Hepatocyte (in vitro differentiated cells): ENCODE measurements around the gene ERBB4. TPM values are rescaled to one million over a fixed set of nuclear protein-coding genes. Genes with fewer than 3 reads are reported as not detected.

Source experiments
- DNase-seq: peaks from one replicate; pipeline ENCODE4 v3.0.0-alpha.2; 2016; ENCODE audit warnings: low spot score
- H2AFZ ChIP-seq: fragments of 200-600 bp; sonication (generic); 2 replicates; pipeline ENCODE4 v1.6.0; 2016; ENCODE audit warnings: antibody characterized with exemption, mild to moderate bottlenecking
- H3K27ac ChIP-seq: fragments of 200-600 bp; sonication (generic); 2 replicates; pipeline ENCODE4 v1.5.1; 2016; ENCODE audit warnings: mild to moderate bottlenecking
- H3K27me3 ChIP-seq: fragments of 200-600 bp; sonication (generic); 2 replicates; pipeline ENCODE4 v1.6.1; 2016
- H3K36me3 ChIP-seq: fragments of 200-600 bp; sonication (generic); replicated peaks from 2 replicates; pipeline ENCODE4 v1.5.1; 2016; ENCODE audit warnings: low read depth; ENCODE audit not compliant: insufficient read depth
- H3K4me1 ChIP-seq: fragments of 200-600 bp; sonication (generic); 2 replicates; pipeline ENCODE4 v1.5.1; 2016; ENCODE audit warnings: mild to moderate bottlenecking, moderate library complexity; ENCODE audit not compliant: insufficient read depth
- H3K4me2 ChIP-seq: fragments of 200-600 bp; sonication (generic); 2 replicates; pipeline ENCODE4 v1.6.0; 2016
- H3K4me3 ChIP-seq: fragments of 200-600 bp; sonication (generic); 2 replicates; pipeline ENCODE4 v1.5.1; 2016; ENCODE audit warnings: mild to moderate bottlenecking
- H3K79me2 ChIP-seq: fragments of 200-600 bp; sonication (generic); 2 replicates; pipeline ENCODE4 v1.6.0; 2017; ENCODE audit warnings: mild to moderate bottlenecking
- H3K9me2 ChIP-seq: fragments of 200-600 bp; sonication (generic); replicated peaks from 2 replicates; pipeline ENCODE4 v1.6.0; 2017; ENCODE audit warnings: mild to moderate bottlenecking; ENCODE audit not compliant: insufficient read depth
- H3K9me3 ChIP-seq: fragments of 200-600 bp; sonication (generic); 2 replicates; pipeline ENCODE4 v1.5.1; 2016; ENCODE audit warnings: low read depth, mild to moderate bottlenecking
- H4K20me1 ChIP-seq: fragments of 200-600 bp; sonication (generic); 2 replicates; pipeline ENCODE4 v1.6.0; 2016; ENCODE audit warnings: mild to moderate bottlenecking; ENCODE audit not compliant: insufficient read depth, poor library complexity, severe bottlenecking
- CTCF ChIP-seq: fragments of 200-600 bp; sonication (generic); IDR thresholded peaks from 2 replicates; pipeline ENCODE4 v1.5.1; 2016; ENCODE audit warnings: antibody characterized with exemption, mild to moderate bottlenecking; ENCODE audit not compliant: poor library complexity
- EZH2 ChIP-seq: fragments of 200-600 bp; sonication (generic); IDR thresholded peaks from 2 replicates; pipeline ENCODE4 v1.6.1; 2016; ENCODE audit warnings: antibody characterized with exemption, mild to moderate bottlenecking, borderline replicate concordance
- EZH2phosphoT487 ChIP-seq: fragments of 200-600 bp; sonication (generic); IDR thresholded peaks from one replicate; pipeline ENCODE4 v1.6.1; 2018; ENCODE audit warnings: antibody characterized with exemption, mild to moderate bottlenecking, low read depth, moderate library complexity; ENCODE audit not compliant: unreplicated experiment, severe bottlenecking
- WGBS: methylation state at CpG from one replicate; pipeline ENCODE4 v1.1.6; 2016; ENCODE audit warnings: low lambda C conversion rate; ENCODE audit errors: missing lambda C conversion rate; 5-methylcytosine and 5-hydroxymethylcytosine counted together
- polyA plus RNA-seq: library from polyadenylated mRNA; unstranded; fragments of >200 nt; fragmentation: Nextera tagmentation; extraction: Ambion mirVana; gene quantifications from 2 replicates; pipeline ENCODE4 v1.2.1, GENCODE V29; 2016
- total RNA-seq: library from RNA; depleted of rRNA; stranded (reverse); fragments of >200 nt; gene quantifications from 2 replicates; pipeline ENCODE4 v1.2.3, GENCODE V29; 2014

Gene ERBB4
- total and polyA plus RNA-seq, 2 experiments from 2014 or later: 3.4 to 3.9 TPM

GRCh38 chr2:212228743-212229171, 309.8 kb downstream of the ERBB4 start:
- Histone ChIP-seq H3K79me2 (no peaks in the 10 kb centered on the region), H2AFZ (no peak overlapping the region), H3K27me3 (no peaks in the 10 kb centered on the region), H3K4me2 (no peak overlapping the region), H3K36me3 (no peaks in the 10 kb centered on the region), H3K9me2 (no peaks in the 10 kb centered on the region), H3K4me1 (no peaks in the 10 kb centered on the region), H3K9me3 (no peaks in the 10 kb centered on the region), H3K4me3 (no peak overlapping the region), H4K20me1 (no peaks in the 10 kb centered on the region), H3K27ac (no peak overlapping the region)
- TF ChIP-seq EZH2phosphoT487 (no peak), CTCF (no peak), EZH2 (no peak)
- DNase-seq: no peak
- WGBS: 49% methylated on average over 2 of the region's 2 CpGs

GRCh38 chr2:212227755-212228154, 310.8 kb downstream of the ERBB4 start:
- no peaks in the 10 kb centered on the region for H4K20me1 ChIP-seq
- no peaks in the 10 kb centered on the region for H3K36me3 ChIP-seq
- H3K4me3 ChIP-seq: no peak overlapping the region
- H3K27ac ChIP-seq: no peak overlapping the region
- no peak overlapping the region for H2AFZ ChIP-seq
- no peaks in the 10 kb centered on the region for H3K4me1 ChIP-seq
- H3K9me2 ChIP-seq: no peaks in the 10 kb centered on the region
- H3K79me2 ChIP-seq: no peaks in the 10 kb centered on the region
- no peaks in the 10 kb centered on the region for H3K9me3 ChIP-seq
- H3K27me3 ChIP-seq: no peaks in the 10 kb centered on the region
- peak; percentile 40 for DNase-seq
- H3K4me2 ChIP-seq: peak overlapping the region; percentile 13
- TF ChIP-seq EZH2: no peak
- no peak for TF ChIP-seq EZH2phosphoT487
- no peak for TF ChIP-seq CTCF
- 63% methylated on average over 4 of the region's 4 CpGs for WGBS

GRCh38 chr2:212226114-212226513, 312.5 kb downstream of the ERBB4 start:
- 88% methylated on average over 1 of the region's 1 CpG for WGBS
- TF ChIP-seq EZH2phosphoT487 (no peak), EZH2 (no peak), CTCF (no peak)
- H4K20me1 ChIP-seq: no peaks in the 10 kb centered on the region

GRCh38 chr2:212223696-212224095, 314.9 kb downstream of the ERBB4 start:
- Histone ChIP-seq H3K9me3 (no peaks in the 10 kb centered on the region), H3K27ac (no peak overlapping the region), H2AFZ (no peak overlapping the region), H3K4me2 (no peak overlapping the region), H3K9me2 (no peaks in the 10 kb centered on the region), H4K20me1 (no peaks in the 10 kb centered on the region), H3K4me1 (no peaks in the 10 kb centered on the region), H3K27me3 (no peaks in the 10 kb centered on the region), H3K36me3 (no peaks in the 10 kb centered on the region), H3K79me2 (no peaks in the 10 kb centered on the region), H3K4me3 (no peak overlapping the region)
- no peak for TF ChIP-seq EZH2phosphoT487
- no peak for TF ChIP-seq EZH2
- TF ChIP-seq CTCF: no peak
- no peak for DNase-seq
- WGBS: 84% methylated on average over 2 of the region's 2 CpGs

More at GRCh38 chr2:212226114-212226513, 312.5 kb downstream of the ERBB4 start:
- Histone ChIP-seq H3K27ac (no peak overlapping the region), H3K27me3 (no peaks in the 10 kb centered on the region), H3K4me1 (no peaks in the 10 kb centered on the region), H3K4me2 (no peak overlapping the region), H3K9me2 (no peaks in the 10 kb centered on the region), H3K9me3 (no peaks in the 10 kb centered on the region), H3K36me3 (no peaks in the 10 kb centered on the region), H2AFZ (no peak overlapping the region), H3K4me3 (no peak overlapping the region), H3K79me2 (no peaks in the 10 kb centered on the region)
- no peak for DNase-seq
